Measurements from ENCODE around the gene TIMM29.
A peak's percentile ranks its signal among the peaks of the same experiment; 100 is the strongest.

Gene TIMM29

DNA sequence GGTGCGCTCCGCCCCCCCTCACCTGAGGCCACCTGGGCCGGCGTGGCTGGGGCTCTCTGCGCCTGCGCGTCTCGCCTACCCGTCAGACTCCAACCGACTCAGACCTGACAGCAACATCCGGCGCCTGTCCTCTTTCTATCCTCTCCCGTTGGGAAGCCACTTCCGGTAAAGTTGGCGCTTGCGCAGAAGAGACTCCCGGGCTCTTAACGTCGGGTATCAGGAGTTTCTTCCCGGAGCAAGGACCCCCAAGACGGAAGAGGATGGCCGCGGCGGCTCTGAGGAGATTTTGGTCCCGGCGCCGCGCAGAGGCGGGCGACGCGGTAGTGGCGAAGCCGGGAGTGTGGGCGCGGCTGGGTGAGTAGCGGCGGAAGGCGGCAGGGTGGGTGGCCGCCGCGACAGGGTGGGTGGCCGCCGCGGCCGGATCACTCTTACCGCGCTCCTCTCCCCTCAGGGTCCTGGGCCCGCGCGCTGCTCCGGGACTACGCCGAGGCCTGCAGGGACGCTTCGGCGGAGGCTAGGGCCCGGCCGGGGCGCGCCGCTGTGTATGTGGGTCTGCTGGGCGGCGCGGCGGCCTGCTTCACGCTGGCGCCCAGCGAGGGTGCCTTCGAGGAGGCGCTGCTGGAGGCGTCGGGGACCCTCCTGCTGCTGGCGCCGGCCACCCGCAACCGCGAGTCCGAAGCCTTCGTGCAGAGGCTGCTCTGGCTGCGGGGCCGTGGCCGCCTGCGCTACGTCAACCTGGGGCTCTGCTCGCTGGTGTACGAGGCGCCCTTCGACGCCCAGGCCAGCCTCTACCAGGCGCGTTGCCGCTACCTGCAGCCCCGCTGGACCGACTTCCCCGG lies at the start of gene TIMM29, which contains the start of gene YIPF2 (continued):
- TF ChIP-seq TSHZ1 (tag by site-specific recombination; IDR thresholded peaks at IDR 0.05; ENCODE audit: borderline replicate concordance) (peak; percentile 49; the same call in 1 of the 2 replicates), ZNF362 (tag by site-specific recombination; IDR thresholded peaks at IDR 0.05) (no peak), TCF7L2 (IDR thresholded peaks at IDR 0.05; ENCODE audit: borderline replicate concordance, low read depth, low read length) (no peak), ZNF121 (tag by site-specific recombination; IDR thresholded peaks at IDR 0.05) (no peak), ZBTB10 (tag by site-specific recombination; IDR thresholded peaks at IDR 0.05) (no peak), ZNF623 (tag by site-specific recombination; IDR thresholded peaks at IDR 0.05) (no peak), ZNF571 (tag by site-specific recombination; IDR thresholded peaks at IDR 0.05) (no peak), ZNF510 (tag by site-specific recombination; IDR thresholded peaks at IDR 0.05; ENCODE audit: insufficient replicate concordance) (no peak), SP7 (tag by site-specific recombination; IDR thresholded peaks at IDR 0.05) (peak; percentile 82), ZNF2 (tag by site-specific recombination; IDR thresholded peaks at IDR 0.05) (peak; percentile 71), KLF16 (tag by site-specific recombination; IDR thresholded peaks at IDR 0.05) (peak; percentile 80), RBAK (tag by site-specific recombination; IDR thresholded peaks at IDR 0.05) (no peak), ZNF704 (tag by site-specific recombination; IDR thresholded peaks at IDR 0.05) (no peak), ZNF692 (tag by site-specific recombination; IDR thresholded peaks at IDR 0.05) (peak; percentile 85), ZFHX2 (tag by site-specific recombination; conservative IDR thresholded peaks at IDR 0.05) (peak; percentile 93)
- TF ChIP-seq, protein P1, sequence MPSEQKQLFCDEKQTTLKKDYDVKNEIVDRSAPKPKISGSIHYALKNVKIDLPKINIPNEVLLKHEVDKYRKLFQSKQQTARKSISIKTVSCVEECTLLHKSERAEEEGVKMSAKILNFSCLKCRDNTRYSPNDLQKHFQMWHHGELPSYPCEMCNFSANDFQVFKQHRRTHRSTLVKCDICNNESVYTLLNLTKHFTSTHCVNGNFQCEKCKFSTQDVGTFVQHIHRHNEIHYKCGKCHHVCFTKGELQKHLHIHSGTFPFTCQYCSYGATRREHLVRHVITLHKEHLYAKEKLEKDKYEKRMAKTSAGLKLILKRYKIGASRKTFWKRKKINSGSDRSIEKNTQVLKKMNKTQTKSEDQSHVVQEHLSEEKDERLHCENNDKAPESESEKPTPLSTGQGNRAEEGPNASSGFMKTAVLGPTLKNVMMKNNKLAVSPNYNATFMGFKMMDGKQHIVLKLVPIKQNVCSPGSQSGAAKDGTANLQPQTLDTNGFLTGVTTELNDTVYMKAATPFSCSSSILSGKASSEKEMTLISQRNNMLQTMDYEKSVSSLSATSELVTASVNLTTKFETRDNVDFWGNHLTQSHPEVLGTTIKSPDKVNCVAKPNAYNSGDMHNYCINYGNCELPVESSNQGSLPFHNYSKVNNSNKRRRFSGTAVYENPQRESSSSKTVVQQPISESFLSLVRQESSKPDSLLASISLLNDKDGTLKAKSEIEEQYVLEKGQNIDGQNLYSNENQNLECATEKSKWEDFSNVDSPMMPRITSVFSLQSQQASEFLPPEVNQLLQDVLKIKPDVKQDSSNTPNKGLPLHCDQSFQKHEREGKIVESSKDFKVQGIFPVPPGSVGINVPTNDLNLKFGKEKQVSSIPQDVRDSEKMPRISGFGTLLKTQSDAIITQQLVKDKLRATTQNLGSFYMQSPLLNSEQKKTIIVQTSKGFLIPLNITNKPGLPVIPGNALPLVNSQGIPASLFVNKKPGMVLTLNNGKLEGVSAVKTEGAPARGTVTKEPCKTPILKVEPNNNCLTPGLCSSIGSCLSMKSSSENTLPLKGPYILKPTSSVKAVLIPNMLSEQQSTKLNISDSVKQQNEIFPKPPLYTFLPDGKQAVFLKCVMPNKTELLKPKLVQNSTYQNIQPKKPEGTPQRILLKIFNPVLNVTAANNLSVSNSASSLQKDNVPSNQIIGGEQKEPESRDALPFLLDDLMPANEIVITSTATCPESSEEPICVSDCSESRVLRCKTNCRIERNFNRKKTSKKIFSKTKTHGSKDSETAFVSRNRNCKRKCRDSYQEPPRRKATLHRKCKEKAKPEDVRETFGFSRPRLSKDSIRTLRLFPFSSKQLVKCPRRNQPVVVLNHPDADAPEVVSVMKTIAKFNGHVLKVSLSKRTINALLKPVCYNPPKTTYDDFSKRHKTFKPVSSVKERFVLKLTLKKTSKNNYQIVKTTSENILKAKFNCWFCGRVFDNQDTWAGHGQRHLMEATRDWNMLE (tag by site-specific recombination; conservative IDR thresholded peaks at IDR 0.05; ENCODE audit: low read depth): peak; percentile 63
- TF ChIP-seq, protein P2, sequence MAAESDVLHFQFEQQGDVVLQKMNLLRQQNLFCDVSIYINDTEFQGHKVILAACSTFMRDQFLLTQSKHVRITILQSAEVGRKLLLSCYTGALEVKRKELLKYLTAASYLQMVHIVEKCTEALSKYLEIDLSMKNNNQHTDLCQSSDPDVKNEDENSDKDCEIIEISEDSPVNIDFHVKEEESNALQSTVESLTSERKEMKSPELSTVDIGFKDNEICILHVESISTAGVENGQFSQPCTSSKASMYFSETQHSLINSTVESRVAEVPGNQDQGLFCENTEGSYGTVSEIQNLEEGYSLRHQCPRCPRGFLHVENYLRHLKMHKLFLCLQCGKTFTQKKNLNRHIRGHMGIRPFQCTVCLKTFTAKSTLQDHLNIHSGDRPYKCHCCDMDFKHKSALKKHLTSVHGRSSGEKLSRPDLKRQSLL (tag by site-specific recombination; IDR thresholded peaks at IDR 0.05): no peak; the same call in 1 of the 2 replicates
- TF ChIP-seq, protein P3, sequence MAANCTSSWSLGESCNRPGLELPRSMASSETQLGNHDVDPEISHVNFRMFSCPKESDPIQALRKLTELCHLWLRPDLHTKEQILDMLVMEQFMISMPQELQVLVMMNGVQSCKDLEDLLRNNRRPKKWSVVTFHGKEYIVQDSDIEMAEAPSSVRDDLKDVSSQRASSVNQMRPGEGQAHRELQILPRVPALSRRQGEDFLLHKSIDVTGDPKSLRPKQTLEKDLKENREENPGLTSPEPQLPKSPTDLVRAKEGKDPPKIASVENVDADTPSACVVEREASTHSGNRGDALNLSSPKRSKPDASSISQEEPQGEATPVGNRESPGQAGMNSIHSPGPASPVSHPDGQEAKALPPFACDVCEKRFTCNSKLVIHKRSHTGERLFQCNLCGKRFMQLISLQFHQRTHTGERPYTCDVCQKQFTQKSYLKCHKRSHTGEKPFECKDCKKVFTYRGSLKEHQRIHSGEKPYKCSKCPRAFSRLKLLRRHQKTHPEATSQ (tag by site-specific recombination; IDR thresholded peaks at IDR 0.05): 0 out of 2 replicates have a peak, but pooled peaks have one; percentile 10

Measured in HEK293 (cell line).